ENCODE data around the gene CELF2.

DNA sequence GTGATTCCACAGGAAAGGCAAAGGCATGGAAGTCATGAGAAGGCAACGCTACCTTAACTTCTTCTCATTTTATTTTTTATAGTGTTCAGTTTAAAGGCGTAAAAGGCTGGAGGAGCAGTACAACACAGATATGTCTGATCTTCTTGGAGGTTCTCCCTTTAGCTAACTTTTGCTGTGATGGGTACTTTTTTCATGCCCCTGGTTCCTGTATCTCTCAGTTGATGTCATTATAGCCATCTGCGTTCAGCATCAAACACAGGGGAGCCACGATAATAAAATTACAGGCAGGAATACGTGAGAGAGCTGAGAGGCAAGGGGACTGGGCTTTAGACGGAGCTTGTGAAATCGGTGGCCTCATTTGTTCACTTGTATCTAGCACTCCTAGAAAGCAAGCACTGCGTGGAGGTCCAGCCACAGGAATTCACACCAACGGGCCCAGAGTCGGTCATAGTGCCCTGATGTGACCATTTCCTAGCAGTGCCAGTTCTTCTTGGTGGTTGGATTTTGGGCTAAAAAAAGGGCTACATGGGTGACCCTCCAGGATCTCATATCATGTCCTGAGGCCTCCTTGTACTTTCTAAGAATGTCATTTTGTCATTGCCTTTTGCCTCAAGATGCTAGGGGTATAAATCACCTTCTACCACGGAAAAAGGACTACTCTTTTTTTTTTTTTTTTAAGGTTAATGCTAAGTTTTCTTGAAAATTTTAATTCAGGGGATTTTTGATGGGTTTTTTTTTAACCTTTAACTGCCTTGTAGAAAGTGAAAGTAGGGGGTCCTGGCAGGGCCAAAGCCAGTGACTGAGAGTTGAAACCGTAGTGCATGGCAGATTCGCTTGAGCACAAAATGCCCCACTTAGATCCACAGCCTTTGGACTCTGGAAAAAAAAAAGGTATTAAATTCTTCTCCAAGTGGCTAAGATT lies 191.5 kb downstream of the CELF2 start:
- no peak for TF ChIP-seq POLR2A (IDR thresholded peaks at IDR 0.05)
- TF ChIP-seq, protein P1, sequence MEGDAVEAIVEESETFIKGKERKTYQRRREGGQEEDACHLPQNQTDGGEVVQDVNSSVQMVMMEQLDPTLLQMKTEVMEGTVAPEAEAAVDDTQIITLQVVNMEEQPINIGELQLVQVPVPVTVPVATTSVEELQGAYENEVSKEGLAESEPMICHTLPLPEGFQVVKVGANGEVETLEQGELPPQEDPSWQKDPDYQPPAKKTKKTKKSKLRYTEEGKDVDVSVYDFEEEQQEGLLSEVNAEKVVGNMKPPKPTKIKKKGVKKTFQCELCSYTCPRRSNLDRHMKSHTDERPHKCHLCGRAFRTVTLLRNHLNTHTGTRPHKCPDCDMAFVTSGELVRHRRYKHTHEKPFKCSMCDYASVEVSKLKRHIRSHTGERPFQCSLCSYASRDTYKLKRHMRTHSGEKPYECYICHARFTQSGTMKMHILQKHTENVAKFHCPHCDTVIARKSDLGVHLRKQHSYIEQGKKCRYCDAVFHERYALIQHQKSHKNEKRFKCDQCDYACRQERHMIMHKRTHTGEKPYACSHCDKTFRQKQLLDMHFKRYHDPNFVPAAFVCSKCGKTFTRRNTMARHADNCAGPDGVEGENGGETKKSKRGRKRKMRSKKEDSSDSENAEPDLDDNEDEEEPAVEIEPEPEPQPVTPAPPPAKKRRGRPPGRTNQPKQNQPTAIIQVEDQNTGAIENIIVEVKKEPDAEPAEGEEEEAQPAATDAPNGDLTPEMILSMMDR (IDR thresholded peaks at IDR 0.05), result no peak
- no peak for TF ChIP-seq POLR2AphosphoS5 (IDR thresholded peaks at IDR 0.05)
- TF ChIP-seq EP300 (IDR thresholded peaks at IDR 0.05), result no peak
